Measurements from ENCODE around the gene PLOD3.

The PLOD3 gene

DNA sequence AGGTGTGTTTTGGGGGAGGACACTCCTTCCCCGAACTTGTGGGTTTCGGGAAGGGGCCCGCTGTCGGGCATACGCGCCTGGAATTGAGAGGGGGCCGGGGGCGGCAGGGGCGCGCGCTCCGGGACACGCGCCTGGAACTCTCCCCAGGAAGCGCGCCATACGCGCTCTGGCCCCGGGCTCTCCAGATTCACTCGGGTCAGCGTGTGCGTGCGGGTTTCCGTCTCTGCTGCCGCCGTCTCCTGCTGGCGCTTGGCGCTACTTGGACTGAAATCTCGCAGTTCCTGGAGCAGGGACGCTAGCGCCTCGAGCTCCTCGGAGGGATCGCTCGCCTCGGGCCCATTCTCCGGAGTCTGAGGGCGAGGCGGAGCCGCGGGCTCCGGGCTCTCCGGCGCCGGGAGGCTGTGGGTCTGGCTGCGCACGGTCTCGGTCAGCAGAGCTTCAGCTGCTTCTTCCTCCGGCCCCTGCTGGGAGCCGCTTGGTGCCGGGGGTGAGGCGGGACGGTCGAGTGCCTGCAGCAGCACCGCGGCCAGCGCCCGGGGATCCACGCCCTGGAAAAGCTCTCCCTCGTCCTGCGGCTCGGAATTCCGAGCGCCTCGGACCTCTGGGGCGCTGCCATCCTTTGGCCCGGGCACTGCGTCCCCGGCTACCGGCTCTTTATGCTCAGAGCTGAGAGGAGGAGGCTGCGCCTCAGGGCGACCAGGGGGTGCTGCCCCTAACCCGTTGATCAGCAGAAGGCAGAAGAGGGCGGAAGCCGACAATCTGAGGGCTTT, 53.1 kb downstream of the PLOD3 start:
- H3K4me2 ChIP-seq (ENCODE audit: low read depth, low read length, poor library complexity, severe bottlenecking): peak overlapping the region; percentile 76
- H4K20me1 ChIP-seq (ENCODE audit: low read depth, low read length): no peaks in the 10 kb centered on the region
- TF ChIP-seq, protein P1, sequence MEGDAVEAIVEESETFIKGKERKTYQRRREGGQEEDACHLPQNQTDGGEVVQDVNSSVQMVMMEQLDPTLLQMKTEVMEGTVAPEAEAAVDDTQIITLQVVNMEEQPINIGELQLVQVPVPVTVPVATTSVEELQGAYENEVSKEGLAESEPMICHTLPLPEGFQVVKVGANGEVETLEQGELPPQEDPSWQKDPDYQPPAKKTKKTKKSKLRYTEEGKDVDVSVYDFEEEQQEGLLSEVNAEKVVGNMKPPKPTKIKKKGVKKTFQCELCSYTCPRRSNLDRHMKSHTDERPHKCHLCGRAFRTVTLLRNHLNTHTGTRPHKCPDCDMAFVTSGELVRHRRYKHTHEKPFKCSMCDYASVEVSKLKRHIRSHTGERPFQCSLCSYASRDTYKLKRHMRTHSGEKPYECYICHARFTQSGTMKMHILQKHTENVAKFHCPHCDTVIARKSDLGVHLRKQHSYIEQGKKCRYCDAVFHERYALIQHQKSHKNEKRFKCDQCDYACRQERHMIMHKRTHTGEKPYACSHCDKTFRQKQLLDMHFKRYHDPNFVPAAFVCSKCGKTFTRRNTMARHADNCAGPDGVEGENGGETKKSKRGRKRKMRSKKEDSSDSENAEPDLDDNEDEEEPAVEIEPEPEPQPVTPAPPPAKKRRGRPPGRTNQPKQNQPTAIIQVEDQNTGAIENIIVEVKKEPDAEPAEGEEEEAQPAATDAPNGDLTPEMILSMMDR (IDR thresholded peaks at IDR 0.05; ENCODE audit: insufficient read depth, low read length, poor library complexity, severe bottlenecking): no peak
- no peak for TF ChIP-seq EZH2phosphoT487 (conservative IDR thresholded peaks at IDR 0.05; ENCODE audit: low read length)
- no peak overlapping the region for H2AFZ ChIP-seq (ENCODE audit: low read depth, low read length, severe bottlenecking)
- peak overlapping the region; percentile 61; the same call in 1 of the 2 replicates for H3K9ac ChIP-seq (ENCODE audit: low read length)
- peak overlapping the region; percentile 62 for H3K4me3 ChIP-seq (ENCODE audit: insufficient read depth, low read length, poor library complexity, severe bottlenecking)
- no peaks in the 10 kb centered on the region for H3K36me3 ChIP-seq (ENCODE audit: low read length)
- no peak overlapping the region for H3K27ac ChIP-seq (ENCODE audit: low read depth, low read length)
- no peaks in the 10 kb centered on the region for H3K9me3 ChIP-seq (ENCODE audit: insufficient read depth, low read length)
- no peaks in the 10 kb centered on the region for H3K79me2 ChIP-seq (ENCODE audit: insufficient read depth, low read length)
- H3K27me3 ChIP-seq (ENCODE audit: low read length): no peaks in the 10 kb centered on the region
- no peaks in the 10 kb centered on the region for H3K9me2 ChIP-seq (replicated peaks; ENCODE audit: insufficient read depth, low read length)
- H3F3A ChIP-seq (ENCODE audit: insufficient read depth): peaks cover 7% of the 10 kb centered on the region; the same call in 1 of the 2 replicates

DNA sequence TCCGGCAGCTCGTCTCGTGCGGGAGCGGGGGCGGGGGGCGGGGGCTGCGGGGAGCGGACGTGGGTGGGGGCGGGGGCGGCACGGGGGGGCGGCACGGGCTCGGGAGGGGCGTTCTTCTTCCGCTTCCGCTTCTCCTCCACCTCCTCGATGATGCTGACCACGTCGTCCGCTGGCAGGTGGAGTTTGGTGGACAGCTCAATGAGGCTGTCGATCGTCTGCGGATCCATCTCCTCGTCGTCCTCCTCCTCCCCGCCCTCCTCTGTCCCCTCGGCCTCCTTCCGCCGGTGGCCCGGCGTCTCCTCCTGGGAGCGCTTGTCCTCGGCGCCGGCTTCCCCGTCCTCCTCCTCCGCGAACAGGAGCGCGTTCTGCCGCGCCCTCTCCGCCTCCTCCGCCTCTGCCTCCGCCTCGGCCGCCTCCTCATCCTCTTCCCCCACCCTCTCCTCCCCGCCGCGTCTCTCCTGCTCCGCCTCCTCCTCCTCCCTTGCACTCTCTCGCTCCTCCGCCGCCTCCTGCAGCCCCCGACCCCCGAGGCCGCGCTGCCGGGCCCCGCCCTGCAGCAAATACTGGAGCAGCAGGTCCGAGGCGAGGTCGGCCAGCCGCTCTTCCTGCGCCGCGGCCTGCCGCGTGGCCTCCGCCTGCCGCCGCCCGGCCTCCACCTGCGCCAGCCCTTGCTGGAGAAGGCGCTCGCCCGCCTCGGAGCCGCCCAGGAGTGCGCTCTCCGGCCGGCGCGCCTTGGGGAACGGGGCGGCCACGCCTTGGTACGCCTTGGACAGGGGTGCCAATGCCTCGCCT, 53.9 kb downstream of the PLOD3 start:
- Histone ChIP-seq H3K4me2 (ENCODE audit: low read depth, low read length, poor library complexity, severe bottlenecking) (peak overlapping the region; percentile 76), H3K9me2 (replicated peaks; ENCODE audit: insufficient read depth, low read length) (no peaks in the 10 kb centered on the region), H3K27me3 (ENCODE audit: low read length) (no peaks in the 10 kb centered on the region), H3K36me3 (ENCODE audit: low read length) (no peaks in the 10 kb centered on the region), H2AFZ (ENCODE audit: low read depth, low read length, severe bottlenecking) (peak overlapping the region; percentile 52), H3K9me3 (ENCODE audit: insufficient read depth, low read length) (no peaks in the 10 kb centered on the region), H3F3A (ENCODE audit: insufficient read depth) (peaks cover 7% of the 10 kb centered on the region; the same call in 1 of the 2 replicates), H4K20me1 (ENCODE audit: low read depth, low read length) (no peaks in the 10 kb centered on the region), H3K27ac (ENCODE audit: low read depth, low read length) (peak overlapping the region; percentile 59), H3K79me2 (ENCODE audit: insufficient read depth, low read length) (no peaks in the 10 kb centered on the region), H3K9ac (ENCODE audit: low read length) (peak overlapping the region; percentile 61), H3K4me3 (ENCODE audit: insufficient read depth, low read length, poor library complexity, severe bottlenecking) (peak overlapping the region; percentile 62)
- TF ChIP-seq EZH2phosphoT487 (conservative IDR thresholded peaks at IDR 0.05; ENCODE audit: low read length): no peak
- TF ChIP-seq, protein P1 (IDR thresholded peaks at IDR 0.05; ENCODE audit: insufficient read depth, low read length, poor library complexity, severe bottlenecking): no peak

DNA sequence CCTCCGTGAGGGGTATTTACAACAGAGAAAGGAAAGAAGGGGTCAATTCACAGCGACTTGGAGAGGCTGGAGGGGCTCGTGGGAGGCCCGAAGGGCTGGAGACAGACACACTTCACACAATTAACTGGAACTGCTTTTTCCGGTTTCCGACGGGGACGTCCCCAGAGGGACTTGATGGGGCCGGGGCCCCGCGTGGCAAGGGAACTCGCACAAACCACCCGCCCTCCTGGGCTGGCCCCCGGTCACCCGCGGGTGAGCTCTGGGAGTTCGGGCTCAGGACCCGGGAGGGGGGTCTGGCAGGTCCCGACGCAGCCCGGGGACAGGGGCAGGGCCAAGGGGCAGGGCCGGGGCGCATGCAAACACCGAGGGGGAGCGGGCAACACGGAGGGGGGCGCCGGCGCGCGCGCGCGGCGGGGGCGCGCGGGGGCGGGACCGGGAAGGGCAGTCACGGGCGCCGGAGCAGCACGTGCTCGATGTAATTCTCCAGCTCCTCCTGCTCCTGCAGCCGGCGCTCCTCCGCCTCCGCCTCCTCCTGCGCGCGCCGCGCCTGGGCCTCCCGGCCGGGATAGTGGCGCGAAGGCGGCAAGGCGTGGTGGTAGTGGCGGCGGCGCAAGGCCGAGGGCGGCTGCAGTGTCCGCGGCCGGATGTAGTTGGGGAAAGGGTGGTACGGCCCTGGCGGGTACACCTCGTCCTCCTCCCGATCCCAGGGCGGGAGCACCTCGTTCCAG, 54.7 kb downstream of the PLOD3 start:
- no peaks in the 10 kb centered on the region for H3K27me3 ChIP-seq (ENCODE audit: low read length)
- H3K9me3 ChIP-seq (ENCODE audit: insufficient read depth, low read length): no peaks in the 10 kb centered on the region
- H3K79me2 ChIP-seq (ENCODE audit: insufficient read depth, low read length): no peaks in the 10 kb centered on the region
- no peaks in the 10 kb centered on the region for H4K20me1 ChIP-seq (ENCODE audit: low read depth, low read length)
- peak overlapping the region; percentile 61 for H3K9ac ChIP-seq (ENCODE audit: low read length)
- H3K4me2 ChIP-seq (ENCODE audit: low read depth, low read length, poor library complexity, severe bottlenecking): peak overlapping the region; percentile 76
- H3K36me3 ChIP-seq (ENCODE audit: low read length): no peaks in the 10 kb centered on the region
- peak overlapping the region; percentile 60 for H3K4me3 ChIP-seq (ENCODE audit: insufficient read depth, low read length, poor library complexity, severe bottlenecking)
- peaks cover 8% of the 10 kb centered on the region; the same call in 1 of the 2 replicates for H3F3A ChIP-seq (ENCODE audit: insufficient read depth)
- no peak for TF ChIP-seq EZH2phosphoT487 (conservative IDR thresholded peaks at IDR 0.05; ENCODE audit: low read length)
- TF ChIP-seq, protein P1 (IDR thresholded peaks at IDR 0.05; ENCODE audit: insufficient read depth, low read length, poor library complexity, severe bottlenecking): no peak
- H2AFZ ChIP-seq (ENCODE audit: low read depth, low read length, severe bottlenecking): peak overlapping the region; percentile 36
- no peaks in the 10 kb centered on the region for H3K9me2 ChIP-seq (replicated peaks; ENCODE audit: insufficient read depth, low read length)
- peak overlapping the region; percentile 59 for H3K27ac ChIP-seq (ENCODE audit: low read depth, low read length)

All from SU-DHL-6 (cell line).